Activated CD4-positive, alpha-beta T cell treated with anti-CD3 and anti-CD28 coated beads, Interleukin-2, amount 50 U/mL, for 24 hours (primary cell): ENCODE measurements around the gene OLFML2B.
"Not testable (repeated sequence)": the region's sequence is repeated elsewhere in the genome, so short reads cannot be mapped to it uniquely, and the experiment has no call there.

Experiments
- DNase-seq, 2 donors: peaks; one replicate each; pipeline ENCODE4 v3.0.0-alpha.2; 2020; ENCODE audit warnings: low read depth in 1 of 2, low spot score in 1 of 2

Gene OLFML2B

DNA sequence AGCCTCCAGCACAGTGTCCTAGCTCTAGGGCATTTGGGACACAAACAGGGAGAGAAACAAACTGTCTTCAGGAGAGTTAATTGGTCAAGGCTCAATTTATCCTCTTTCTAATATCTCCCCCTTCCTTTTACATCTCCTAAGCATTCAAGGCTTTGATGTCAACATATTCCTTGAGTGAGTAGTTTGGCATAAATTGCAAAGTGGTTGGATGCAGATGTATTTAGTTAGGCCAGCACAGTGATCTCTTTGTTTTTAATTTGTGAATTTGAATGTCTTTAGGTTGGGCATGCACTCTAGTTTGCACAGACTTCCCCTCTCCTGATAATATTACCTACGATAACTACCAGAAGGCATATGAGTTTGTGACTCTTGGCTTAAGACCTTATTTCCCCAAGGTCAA is 12.5 kb upstream of the OLFML2B start:
- DNase-seq, result no peak

DNA sequence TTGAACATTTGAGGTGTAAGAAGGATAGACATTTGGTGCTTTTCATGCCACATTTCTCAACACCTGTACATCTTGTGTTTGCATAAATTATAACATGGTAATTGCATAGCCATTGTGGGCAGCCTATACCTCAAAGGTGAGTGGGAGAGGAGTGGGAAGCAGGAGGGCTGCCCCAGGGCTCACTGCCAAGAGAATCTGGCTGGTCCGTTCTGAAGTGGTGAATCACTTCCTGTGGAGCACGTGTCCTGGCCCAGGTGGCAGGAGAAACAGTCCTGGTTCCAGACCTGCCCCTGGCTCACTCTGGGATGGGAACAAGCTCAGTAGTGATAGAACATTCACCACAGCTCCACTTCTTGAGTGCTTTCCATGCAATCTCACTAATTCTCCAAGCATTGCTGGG is 11.6 kb upstream of the OLFML2B start:
- no peak for DNase-seq

DNA sequence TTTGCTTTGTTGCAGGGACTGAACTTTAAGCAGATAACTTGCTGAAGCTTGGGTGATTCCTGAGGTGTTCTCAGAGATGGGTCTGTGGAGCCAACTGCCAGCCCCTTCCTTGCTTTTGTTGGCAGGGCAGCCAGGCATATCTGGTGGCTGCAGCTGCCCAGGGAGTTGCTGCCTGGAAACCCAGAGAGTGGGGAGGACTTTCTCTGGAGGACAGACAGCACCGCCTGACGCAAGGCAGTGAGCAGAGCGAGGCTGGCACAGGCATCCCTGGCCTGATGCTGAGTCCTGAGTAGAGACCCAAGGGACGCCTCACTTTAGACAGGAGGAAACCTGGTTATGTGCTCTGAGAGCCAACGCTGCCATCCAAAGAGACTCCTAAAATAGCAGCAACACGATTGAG is 9.8 kb upstream of the OLFML2B start:
- no peak for DNase-seq

DNA sequence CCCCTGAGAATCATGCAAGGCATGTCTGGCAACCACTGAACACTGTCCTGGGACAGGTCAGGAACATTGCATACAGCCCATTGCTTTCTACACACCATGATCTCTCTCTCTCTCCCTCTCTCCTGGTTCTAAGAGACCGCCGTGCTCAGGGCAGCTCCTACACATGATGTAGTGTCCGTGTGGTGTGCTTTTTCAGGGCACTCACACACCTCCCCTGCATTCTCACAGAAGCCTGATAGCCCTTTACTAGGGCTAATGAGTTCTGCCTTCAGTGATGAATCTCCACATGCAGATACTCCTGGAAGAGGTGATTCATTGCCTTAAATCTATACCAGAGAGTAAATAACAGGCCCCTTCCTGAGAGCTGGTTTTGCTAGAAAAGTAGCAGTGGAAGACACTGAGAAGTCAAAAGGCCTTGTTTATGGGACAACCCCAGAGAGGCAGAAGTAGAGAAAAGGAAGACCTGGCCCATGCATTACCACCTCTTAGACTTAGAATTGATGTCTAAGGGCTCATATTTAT is 7.2 kb upstream of the OLFML2B start:
- no peak for DNase-seq

DNA sequence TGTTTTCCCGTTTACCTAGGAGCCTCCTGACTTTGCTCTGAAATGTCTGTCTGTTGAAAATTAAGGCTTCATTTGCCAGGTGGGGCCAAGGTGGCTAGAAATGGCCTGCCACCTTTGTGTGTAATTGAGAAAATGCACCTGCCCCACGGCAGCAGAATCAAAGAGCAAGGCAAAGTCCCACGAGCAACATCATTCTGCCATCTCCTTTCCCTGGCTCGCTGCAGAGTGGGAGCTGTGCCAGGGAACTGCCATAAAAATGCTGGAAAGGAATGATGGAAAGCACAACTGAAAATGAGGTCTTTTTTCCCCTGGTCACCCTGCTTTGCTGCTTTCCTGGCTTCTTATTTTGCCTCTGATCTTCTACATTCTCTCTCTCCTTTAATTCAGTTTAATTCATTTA is 5.5 kb upstream of the OLFML2B start:
- DNase-seq, result no peak

DNA sequence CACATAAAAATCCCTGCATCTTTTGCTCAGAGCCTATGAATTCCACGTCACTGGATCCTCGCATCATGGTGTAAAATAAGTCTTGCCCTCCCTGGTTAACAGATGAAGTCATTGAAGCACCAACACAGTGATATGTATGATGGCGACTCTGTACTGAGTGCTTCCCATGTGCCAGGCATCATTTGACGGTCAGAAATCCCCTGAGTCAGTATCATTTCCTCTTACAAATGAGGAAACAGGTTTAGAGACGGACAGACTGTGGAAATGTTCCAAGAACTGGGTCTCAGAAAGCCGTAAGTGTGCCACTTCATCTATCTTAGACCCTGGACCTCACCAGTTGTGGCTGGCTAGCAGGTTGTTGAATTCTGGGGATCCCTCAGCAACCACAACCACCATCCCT is 5.1 kb upstream of the OLFML2B start:
- DNase-seq, result no peak

DNA sequence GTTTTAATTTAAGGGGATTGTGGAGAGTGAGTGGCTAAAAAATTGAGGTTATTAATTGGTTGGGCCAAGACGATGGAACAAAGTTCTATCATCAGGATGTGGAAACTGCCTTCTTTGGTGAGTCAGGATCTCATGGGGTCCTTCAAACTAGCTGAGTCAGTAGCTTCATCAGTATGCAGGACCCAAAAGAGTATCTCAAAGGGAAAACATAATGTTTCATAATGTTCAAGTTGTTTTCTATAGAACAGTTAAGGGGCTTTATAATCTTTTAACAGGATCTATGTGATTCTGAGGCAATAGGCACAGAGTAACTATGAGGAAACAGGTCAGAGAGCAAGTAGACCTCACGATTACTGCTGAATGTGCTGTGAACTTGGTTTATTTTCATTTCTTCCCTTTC is 3.2 kb upstream of the OLFML2B start:
- DNase-seq, result no peak

DNA sequence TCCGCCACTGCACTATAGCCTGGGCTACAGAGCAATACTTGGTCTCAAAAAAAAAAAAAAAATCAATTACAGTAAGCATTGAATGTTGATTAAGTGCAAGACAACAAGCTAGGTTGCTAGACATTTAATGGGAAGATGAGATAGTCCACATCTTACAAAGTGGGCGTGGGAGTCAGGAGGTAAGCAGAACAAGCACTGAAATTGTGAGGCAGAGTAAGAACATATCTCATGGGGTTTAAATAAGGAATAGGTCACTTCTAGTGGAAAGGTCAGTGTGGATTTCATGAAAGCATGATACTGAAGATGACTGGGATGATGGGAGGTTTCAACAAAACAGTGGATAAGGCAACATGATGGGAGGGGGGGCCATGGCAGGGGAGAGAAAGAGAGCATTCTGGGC is 1.9 kb upstream of the OLFML2B start:
- no peak for DNase-seq

DNA sequence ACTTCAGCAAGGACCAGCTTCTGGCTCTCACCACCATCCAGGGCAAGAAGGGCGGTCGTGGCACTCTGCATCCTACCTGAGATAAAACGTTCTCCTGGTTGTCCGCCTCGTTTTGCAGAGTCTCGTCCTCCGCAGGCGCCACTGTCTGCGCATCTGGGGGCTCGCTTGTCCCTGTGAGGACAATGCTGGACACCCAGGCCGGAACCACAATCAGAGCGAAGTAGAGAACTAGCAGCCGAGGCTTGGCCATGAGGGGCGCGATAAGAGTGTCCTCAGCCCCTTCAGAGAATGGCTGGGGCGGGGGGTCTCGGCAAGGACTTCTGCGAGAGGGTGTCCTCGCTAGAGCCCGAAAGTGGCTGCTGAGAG is 505 bp downstream of the OLFML2B start:
- no peak for DNase-seq

DNA sequence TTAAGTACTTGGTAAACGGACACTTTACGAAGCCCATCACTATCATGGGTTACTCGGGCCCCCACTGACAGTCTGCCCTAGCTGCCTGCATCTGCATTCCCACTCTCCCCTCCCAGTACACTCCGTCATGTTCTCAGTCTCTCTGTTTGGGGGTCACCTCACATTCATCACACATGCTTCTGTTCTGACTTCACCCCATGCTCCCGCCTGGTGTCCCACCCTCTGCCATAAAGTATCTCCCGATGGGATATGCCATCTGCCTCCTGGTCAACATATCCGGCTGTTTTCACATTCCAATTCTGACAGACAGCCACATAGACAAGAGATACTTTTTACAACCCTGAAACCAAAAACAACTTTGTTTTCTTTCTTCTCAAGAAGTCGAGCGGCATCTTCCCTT is 1.0 kb downstream of the OLFML2B start:
- no peak for DNase-seq

DNA sequence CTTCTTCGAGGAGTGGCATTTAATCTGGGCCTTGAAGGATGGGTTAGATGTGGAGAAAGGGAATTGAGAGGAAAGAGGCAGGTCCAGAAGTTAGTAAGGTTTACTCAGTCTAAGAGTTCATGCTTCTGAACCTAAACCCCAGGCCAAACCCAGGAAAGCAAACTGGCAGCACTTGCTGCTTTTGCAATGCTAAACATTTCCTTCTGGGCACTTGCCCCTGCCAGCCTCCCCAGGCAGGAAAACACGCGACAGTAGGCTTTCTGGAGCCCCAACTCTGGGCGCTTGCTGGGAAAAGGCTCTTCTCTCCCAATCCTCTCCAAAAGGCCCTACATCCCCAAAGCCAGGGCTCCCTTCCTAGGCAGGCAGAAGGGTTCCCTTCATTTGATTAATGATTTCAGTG is 2.5 kb downstream of the OLFML2B start:
- DNase-seq, result no peak

DNA sequence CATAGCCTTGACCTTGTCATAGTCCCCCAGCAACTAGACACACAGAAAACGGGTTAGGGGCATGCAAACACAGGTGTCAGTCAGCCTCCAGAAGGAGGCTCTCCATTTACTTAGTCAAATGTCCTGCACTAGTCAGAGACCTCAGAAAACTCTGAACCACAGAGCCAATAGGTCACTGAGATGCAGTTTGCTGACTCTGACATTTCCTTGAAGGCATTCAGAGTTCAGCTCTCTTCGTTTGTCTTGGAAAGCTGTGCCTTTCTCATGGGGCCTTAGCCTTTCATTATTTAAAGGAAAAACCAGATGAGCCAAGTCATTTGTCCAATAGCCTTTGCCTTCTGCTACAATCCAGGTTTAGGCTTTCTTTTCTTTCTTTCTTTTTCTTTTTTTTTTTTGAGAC is 3.5 kb downstream of the OLFML2B start:
- DNase-seq, result no peak

DNA sequence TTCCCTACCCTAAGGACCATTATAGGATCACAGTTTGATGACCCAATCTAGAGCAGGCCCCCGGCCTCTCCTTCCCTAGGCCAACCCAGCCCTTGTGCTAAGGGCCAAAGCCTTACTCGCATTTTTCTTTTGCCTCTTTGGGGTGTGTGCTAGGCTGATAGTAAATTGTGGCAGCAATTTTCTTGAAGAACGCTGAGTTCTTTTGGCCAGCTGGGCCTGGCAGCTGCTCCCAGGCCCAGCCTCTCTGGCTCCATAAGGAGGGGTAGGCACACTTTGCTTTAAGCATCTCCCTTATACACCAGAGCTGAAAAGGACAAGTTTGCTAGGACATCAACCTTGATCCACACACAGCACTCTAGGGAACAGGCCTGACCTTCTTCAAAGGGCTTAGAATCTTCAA is 4.2 kb downstream of the OLFML2B start:
- DNase-seq, result no peak

DNA sequence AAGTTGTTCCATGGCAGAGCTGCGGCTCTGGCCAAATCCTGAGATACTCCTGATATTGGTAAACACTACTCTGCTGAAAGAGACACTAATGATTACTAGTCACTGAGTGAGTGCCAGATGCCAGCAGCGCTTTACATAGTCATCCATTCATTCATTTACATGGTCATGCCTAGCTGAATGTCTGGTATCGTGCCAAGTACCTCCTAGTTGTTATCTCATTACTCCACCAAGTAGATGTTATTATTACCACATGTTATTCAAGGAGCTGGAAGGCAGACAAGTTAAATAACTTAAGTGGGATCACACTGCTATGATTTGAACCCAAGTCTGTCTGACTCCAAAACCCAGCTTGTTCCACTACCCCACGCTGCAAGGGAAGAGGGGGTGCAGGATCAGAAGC is 4.7 kb downstream of the OLFML2B start:
- no peak for DNase-seq

DNA sequence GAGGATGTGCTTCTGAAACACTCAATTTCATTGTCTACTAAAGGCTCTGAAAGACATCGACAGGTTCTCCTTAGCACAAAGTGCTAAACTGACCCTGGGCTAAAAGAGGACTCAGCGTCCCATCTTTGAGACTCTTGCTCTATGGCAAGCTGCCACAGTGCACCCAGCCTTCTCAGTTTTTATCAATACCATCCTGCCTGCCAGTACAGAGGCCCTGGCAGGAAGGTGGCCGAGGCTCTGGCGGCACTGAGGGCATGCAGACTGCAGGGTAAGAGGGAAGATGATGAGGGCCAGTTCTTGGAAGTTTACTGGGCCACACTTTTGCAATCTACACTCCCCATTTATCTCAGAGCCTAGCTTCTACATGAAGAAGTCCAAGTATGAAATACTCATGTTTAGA is 5.3 kb downstream of the OLFML2B start:
- DNase-seq, result no peak

DNA sequence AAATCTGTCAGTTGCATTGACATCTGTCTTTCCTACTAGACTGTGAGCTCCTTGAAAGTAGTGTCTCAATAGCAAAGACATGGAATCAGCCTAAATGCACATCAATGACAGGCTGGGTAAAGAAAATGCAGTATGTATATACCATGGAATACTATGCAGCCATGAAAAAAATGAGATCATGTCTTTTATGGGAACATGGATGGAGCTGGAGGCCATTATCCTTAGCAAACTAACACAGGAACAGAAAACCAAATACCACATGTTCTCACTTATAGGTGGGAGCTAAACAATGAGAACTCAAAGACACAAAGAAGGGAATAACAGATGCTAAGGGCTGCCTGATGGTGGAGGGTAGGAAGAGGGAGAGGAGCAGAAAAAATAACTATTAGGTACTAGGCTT is 5.9 kb downstream of the OLFML2B start:
- not testable (repeated sequence) for DNase-seq

DNA sequence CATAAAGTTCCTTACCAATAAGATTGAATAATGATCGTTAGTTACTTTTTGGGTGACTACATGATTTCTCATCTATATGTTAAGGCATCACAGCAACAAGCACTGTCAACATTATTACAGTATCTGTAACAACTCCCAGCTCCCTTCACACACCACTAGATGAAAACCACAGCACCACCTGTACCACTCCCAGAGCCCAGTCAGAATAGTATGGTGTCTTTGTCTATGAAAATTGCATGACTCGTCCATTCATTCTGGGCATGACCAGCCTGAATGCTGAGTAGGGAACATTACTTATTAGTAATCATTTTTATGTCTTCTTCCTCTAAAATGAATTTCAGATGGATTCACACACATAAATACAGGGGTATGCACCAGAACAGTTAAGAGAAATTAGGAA is 7.0 kb downstream of the OLFML2B start:
- no peak for DNase-seq

DNA sequence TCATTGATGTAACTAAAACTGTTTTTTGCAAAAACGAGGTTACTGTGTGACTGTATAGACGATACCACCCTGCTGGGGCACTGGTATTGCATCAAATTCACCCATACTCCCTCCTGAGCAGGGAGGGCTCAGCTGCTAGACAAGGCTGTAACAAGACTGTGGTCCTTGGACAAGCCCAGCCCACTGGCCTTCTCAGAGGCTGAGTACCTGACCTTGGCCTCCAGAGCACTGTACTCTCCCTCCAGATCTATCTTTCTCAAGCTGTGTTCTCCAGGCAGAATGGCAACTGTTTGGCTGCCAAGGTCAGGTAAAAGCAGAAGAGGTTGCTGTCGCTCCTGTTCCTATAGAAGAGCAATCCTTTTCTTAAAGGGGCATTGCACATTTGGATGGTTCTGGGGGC is 8.5 kb downstream of the OLFML2B start:
- no peak for DNase-seq

DNA sequence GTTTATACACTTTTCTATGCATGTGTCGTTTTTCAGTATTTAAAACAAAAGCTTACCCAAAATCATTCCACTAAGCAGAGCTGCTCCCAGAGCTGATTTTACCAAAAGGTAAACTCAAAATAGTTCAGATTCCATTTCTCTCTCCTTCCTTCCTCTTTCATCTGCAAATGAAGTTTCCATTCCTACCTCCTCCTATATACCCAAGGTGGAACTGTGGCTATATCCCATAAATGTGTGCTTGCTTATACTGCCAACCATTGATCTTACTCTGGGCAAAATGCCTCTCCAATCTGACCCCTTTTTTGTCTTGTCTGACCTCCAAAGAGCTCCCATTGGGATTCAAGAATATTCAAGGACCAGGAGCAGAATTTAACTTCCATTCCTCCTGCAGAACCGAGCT is 9.5 kb downstream of the OLFML2B start:
- no peak for DNase-seq

DNA sequence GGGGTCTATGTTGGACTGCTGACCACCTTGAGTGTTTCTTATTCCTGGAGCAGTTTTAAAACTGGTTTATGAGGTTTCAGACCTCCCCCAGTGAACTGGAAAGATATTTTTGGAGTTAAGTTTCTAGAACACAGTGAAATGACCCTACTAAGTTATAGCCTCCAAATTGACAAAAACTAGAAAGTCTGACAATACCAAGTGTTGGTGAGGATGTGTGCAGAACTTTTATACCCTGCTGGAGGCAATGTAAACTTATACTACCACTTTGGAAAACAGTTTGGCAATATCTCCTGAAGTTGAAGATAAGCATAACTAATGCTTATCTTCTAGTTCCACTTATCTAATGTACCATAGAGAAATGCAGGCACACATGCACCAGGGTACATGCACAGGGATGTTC is 10.4 kb downstream of the OLFML2B start:
- DNase-seq, result no peak

DNA sequence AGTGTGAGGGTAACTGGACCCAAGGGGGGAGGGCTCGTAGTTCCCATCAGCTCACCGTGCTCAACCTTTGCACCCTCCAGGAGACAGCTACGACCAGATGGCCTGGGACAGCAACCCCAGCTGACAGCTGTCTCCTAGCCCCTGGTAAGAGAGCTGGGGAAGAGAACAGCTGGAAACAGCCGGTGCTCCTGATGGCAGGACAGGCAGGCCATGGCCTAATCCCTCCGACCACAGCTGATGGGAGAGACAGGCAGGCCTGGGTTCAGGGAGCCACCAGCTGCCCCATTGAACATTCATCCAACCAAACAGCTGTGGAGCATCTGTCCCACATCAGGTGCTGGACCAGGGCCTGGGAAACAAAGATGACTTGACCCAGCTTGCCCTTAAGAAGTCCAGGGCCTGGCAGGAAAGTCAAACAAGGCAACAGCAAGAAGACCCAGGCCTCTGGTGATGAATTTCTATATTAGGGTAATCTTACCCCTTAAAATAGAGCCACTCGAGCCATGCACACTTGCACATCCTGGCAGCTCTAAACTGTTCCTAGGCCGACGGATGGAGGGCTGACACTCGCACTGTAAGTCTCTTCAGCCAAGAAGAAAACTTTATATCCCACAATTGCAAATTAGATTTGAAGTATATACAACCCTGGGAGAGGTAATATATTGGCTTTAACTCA is 12.2 kb downstream of the OLFML2B start:
- no peak for DNase-seq

DNA sequence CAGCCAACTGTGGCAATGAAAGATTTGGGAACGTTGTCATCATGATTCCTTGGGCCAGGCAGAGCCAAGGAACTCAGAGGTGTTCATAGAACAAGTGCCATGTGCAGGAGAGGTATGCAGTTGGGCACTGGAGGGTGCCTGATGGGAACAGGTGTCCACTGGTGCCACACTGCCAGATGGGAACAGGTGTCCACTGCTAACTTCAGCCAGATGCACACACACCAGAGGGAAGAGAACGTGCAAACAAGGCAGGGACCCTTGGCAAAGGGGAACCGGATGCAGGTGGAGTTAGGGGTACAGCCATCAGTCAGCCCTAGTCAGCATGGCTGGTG is 13.5 kb downstream of the OLFML2B start:
- DNase-seq, result no peak

DNA sequence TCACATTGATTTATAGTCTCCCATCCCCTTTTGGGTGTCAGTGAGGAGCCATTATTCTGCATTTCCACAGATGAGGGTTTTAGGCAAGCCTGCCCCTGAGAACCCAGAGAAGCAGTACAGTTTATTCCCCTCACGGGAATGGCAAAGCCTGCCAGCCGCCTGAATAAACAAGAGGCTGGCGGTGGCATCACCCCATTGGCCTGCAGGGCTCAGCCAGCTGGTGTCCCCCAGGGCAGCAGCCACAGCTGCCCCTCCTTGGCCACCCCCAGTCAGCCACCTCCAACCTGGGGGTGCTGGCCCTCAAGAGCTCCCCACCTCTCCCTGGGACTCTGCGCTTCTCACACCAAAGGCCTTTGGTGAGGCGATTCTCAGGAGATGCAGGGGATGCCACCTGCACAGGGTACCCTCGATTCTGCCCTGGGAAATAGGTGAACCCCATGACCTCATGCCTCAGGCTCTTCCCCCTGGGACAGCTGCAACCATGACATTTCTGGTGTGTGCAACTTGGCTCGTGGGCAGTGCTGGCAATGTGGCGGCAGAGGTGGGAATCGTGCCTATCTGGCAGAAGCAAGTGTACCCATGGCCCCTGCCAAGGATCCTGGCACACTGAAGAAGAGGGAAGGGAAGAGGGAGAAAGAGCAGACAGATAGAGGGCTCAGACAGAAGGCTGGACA is 14.0 kb downstream of the OLFML2B start:
- DNase-seq, result no peak
